GM12873 (cell line): ENCODE results near the gene TRIM41.

ENCODE experiments used
- TF ChIP-seq, protein P1 (sequence below): IDR thresholded peaks from 2 replicates; pipeline ENCODE4 v1.5.1; 2012; ENCODE audit warnings: low read depth, mild to moderate bottlenecking, moderate library complexity, low read length, control low read depth; ENCODE audit not compliant: insufficient read depth; ENCODE audit errors: missing control alignments

TRIM41 gene

GRCh38 chr5:181245427-181246275 lies 22.6 kb downstream of the TRIM41 start:
- TF ChIP-seq, protein P1, sequence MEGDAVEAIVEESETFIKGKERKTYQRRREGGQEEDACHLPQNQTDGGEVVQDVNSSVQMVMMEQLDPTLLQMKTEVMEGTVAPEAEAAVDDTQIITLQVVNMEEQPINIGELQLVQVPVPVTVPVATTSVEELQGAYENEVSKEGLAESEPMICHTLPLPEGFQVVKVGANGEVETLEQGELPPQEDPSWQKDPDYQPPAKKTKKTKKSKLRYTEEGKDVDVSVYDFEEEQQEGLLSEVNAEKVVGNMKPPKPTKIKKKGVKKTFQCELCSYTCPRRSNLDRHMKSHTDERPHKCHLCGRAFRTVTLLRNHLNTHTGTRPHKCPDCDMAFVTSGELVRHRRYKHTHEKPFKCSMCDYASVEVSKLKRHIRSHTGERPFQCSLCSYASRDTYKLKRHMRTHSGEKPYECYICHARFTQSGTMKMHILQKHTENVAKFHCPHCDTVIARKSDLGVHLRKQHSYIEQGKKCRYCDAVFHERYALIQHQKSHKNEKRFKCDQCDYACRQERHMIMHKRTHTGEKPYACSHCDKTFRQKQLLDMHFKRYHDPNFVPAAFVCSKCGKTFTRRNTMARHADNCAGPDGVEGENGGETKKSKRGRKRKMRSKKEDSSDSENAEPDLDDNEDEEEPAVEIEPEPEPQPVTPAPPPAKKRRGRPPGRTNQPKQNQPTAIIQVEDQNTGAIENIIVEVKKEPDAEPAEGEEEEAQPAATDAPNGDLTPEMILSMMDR, result no peak

GRCh38 chr5:181246276-181247049 lies 23.4 kb downstream of the TRIM41 start:
- TF ChIP-seq, protein P1, result no peak

GRCh38 chr5:181248277-181248676 lies 25.2 kb downstream of the TRIM41 start:
- TF ChIP-seq, protein P1, result no peak

DNA sequence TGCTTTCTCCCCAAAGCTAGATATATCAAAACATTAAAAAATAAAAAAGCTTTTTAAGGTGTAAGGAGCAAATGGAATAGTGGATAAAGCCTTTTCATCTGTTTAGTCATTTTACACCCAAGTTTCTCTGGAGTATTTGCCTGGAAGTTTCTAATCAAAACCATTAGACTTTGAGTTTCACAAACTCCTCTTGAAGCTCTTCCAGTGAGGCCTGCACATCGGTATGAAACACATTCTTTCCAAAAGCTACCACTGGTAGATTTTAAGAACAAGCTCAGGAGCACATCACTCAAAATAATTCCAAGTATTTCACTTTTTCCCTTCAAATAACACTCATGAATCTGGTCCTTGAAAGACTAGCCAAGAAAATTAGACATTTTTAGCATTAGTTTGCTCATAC lies 32.2 kb downstream of the TRIM41 start:
- TF ChIP-seq, protein P1, result no peak

GRCh38 chr5:181255836-181256578 lies 32.9 kb downstream of the TRIM41 start:
- TF ChIP-seq, protein P1, result no peak

GRCh38 chr5:181258576-181258975 lies 35.5 kb downstream of the TRIM41 start:
- TF ChIP-seq, protein P1, result no peak

GRCh38 chr5:181259283-181259682 lies 36.2 kb downstream of the TRIM41 start:
- TF ChIP-seq, protein P1, result no peak
